HG03064 (cell line): ENCODE measurements around the gene NBAS.
A peak's percentile ranks its signal among the peaks of the same experiment; 100 is the strongest.

Experiments used
- ATAC-seq: cut with Tn5 transposase; IDR thresholded peaks from one replicate; pipeline ENCODE4 v1.9.1; 2021; ENCODE audit warnings: low read depth; ENCODE audit not compliant: unreplicated experiment

Gene NBAS

GRCh38 chr2:15591692-15592463 lies 30.7 kb upstream of the NBAS start, which contains the start of gene DDX1:
Gene DDX1, plus strand, starts transcription at chr2:15591868. Its CDS starts 66 bp downstream, at chr2:15591934.
- ATAC-seq = peak; percentile 95

DNA sequence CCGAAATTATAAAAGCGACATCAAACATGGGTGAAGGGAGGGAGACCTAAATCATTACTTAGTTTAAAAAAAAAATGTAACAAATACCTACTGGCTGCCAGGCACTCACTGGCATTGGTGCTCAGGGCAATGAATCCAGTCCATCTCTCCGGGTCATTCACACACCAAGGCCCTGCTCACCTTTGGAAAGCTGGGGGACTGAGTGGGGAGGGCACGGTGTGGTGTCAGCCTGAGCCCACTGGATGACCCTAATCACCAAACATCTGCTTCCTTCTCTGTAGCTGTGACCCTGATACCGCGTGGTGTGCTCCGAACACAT lies 30.2 kb upstream of the NBAS start:
- no peak for ATAC-seq

DNA sequence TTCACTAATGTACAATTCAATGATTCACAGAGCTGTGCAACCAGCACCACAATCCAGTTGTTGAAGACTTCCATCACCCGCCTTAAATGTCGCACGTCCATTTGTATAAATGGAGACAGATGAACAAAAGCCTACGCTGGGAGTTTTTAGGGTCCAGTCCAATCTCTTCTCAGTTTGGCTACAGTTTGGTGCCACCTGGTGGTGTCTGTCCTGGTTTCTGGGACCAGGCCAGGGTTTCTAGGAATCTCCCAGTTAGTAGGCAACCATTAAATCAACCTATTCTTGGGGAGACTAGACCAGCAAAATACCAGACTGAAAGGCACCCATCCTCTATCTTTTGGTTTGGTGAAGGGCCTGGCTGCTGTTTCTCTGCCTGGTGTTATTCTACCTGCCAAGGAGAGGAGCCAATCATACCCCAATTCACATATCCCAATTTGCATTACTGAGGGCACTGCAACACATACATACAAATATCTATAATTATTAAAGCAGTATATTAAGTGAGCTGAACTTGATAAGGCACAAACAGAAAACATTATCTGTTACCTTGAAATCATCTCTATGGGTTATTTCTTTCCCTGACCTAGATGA lies 27.3 kb upstream of the NBAS start:
- no peak for ATAC-seq

GRCh38 chr2:15584767-15585469 lies 23.8 kb upstream of the NBAS start:
- no peak for ATAC-seq

GRCh38 chr2:15584316-15584715 lies 23.2 kb upstream of the NBAS start:
- ATAC-seq = no peak

DNA sequence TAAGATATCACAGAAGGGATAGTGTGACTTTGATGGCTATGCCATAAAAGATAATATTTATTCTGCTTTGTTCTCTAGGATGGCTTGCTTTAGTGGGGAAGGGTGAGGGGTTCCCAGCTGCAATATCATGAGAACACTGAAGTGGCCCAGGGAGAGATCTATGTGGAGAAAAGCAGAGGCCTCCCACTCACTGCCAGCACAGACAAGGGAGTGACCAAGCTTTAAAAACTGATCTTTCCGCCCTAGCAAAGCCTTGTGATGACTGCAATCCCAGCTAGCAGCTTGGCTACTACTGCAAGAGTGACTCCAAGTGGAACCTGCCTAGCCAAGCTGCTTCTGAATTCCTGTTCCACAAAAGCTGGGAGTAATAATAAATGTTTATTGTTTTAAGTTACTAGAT lies 22.7 kb upstream of the NBAS start:
- no peak for ATAC-seq

DNA sequence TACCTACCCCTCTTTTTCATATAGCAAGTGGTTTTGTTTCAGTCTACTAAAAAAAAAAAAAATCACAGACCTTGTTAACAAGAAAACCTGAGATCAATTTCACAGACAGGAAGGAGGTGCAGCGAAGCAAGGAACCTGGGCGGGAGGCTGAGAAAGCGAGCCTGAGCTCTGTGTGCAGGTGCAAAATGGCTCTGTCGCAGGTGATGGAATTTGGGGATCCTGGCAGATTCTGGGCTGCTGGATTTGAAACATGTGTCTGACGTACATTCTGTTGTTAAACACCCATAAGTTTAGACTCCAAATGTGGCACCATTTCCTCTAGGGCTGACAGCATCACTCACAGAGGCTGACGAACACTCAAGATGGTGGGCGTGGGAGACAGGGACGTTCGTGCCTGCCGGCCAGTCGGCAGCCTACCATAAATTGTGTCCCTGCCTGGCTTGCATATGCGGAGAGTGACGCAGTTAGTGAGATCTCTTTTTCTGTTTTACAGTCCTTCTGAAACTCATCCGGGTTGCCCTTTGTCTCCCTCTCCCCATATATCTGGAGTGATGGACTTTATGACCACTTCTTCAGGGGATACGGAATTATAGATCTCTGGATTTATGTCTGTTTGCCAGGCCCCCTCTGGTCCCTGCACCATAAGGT lies 21.7 kb upstream of the NBAS start:
- ATAC-seq = no peak

DNA sequence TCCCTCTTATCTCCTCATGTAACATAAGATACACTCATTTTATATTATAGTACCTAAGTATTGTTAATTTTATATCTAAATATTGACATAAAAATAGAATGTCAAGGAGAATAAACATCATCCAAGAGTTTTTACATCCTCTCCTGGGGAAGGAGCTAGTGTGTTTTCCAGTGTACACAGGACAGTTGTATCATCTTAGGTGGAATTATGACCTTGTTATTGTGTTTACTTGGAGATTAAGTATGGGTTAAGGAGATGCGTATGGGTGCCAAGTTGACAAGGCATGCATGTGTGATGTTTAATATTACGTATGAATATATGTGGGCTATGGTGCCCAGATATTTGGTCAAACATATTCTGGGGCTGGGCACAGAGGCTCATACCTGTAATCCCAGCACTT lies 19.3 kb upstream of the NBAS start:
- no peak for ATAC-seq

DNA sequence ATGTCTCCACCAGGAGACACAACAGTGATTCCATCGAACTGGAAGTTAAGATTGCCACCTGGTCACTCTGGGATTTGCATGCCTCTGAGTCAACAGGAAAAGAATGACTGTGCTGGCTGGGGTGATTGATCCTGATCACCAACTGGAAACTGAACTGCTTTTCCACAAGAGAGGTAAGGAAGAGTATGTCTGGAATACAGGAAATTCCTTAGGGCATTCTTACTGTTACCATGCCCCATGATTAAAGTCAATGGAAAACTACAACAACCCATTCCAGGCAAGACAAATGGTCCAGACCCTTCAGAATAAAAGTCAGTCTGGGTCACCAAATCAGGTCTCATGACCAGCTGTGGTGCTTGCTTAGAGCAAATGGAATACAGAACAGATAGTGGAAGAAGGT lies 18.5 kb upstream of the NBAS start:
- ATAC-seq = no peak

DNA sequence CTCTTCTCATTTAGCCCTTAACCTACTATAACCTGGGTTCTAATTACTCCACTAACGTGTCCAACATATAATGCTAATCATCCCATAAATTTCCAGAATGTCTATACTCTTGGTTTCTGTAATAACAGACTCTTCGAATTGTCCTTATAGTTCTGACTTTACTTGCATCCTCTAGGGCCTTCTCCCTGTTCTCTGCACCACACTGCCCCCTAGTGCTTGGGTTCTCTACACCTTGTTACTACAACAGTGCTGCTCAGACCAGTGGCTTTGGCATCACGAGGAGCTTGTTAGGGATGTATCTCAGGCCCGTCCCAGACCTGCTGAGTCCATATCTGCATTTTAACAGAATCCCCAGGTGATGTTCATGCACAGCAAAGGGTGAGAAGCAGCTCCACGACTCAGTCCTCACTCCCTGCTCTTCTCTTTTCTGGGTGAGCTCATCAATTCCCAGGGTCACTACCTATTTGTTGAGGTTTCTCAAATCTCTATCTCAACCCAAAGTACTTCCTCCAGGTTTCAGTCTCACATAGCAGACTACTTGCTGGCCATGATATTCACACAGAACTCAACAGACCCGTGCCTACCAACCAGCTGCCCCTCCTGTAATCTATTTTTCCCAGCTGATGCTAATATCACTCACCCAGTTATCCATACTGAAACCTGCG lies 16.1 kb upstream of the NBAS start:
- ATAC-seq = peak; percentile 94

GRCh38 chr2:15571729-15572128 lies 10.6 kb upstream of the NBAS start:
- ATAC-seq = no peak

- no peak for ATAC-seq
Measured at GRCh38 chr2:15570104-15570503, 9.0 kb upstream of the NBAS start.

DNA sequence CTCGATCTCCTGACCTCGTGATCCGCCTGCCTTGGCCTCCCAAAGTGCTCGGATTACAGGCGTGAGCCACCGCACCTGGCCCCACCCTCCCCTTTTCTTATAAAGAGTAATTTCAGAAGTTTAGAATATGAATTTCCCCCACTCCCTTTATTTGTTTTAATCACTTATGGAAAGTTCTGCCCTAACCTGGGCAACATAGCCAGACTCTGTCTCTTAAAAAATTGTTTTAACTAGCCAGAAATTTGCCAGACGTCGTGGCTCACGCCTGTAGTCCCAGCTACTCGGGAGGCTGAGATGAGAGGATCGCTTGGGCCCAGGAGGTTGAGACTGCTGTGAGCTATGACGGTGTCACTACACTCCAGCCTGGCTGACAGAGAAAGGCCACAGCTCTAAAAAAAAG lies 7.7 kb upstream of the NBAS start:
- ATAC-seq = no peak

GRCh38 chr2:15566912-15567311 lies 5.8 kb upstream of the NBAS start:
- ATAC-seq = no peak

GRCh38 chr2:15565994-15566671 lies 5.0 kb upstream of the NBAS start:
- ATAC-seq = no peak

DNA sequence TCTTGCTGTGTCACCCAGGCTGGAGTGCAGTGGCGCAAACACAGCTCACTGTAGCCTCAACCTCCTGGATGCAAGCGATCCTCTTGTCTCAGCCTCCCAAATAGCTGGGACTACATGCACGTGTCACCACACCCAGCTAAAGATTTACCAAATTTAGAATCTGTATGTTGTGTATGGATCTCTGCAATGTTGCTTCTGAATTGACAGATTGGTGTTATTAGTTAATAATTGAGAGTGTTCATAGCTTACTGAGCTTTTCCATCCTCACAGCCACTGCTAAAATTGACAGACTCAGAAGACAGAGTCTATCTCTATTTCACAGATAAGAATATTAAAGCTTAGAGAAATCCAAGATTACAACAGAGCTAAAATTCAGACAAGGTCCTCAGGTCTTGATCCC lies 4.3 kb upstream of the NBAS start:
- no peak for ATAC-seq

DNA sequence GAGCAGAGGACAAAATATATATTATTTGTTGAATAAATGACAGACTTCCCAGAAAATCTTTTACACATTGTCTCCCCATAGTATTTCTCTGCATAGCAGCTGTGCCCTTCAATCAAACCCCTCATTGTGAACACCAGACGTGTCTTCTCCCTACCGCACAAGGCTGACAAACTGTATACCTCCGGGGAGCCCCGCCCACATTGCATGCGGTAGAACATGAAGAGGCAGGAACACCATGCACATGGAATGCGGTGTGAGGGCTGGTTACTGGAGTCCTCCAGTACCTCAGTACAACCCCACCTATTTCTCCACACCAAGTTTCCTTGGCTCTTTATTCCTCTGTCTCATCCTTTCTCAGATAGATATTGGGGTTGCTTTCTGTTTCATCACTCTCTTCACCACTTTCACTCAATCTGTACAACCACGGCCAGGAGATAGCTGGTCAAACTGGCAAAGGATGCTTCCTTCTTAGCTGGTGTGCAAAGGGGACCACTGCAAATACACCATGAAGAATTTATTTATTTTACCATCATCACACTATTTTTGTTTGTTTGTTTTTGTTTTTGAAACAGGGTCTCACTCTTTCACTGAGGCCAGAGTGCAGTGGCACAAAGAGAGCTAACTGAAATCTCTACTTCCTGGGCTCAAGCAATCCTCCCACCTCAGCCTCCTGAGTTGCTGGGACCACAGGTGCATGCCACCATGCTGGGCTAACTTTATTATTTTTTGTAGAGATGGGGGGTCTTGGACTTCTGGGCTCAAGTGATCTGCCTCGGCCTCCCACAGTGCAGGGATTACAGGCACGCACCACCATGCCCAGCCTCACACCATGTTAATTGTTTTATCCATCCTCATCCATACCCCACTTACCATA lies 2.3 kb upstream of the NBAS start:
- ATAC-seq = no peak

DNA sequence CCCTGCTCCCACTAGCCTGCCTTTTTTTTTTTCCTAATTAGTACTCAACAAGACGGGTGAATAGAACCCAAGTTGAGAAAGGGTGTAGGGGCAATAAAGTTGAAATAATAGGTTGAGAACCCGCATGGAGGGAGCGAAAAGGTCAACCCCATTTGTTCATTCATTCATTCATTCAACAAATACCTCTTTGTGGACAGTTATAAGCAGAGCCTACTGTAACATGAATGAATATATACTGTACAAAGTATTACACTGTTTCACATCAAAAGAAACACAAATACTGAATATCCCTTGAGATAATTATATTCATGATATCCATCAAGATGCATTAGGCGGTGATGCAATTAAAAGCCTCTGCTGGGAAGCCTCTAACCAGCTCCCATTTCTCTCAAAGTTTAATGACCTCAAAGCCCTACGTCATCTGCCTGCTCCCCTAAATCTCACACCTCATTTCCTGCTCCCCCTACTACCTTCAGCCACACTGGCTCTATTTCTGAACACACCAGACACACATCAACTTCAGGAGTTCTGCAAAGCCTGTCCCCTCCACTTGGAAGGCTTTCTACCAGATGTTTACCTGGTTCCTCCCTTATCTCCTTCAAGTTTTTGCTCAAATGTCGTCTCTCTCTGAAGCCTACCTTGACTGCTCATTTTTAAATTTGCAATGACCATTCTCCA lies 1.4 kb upstream of the NBAS start:
- no peak for ATAC-seq
